B cell (primary cell): Measurements from ENCODE around the gene C17orf50. TPM values are rescaled to one million over a fixed set of nuclear protein-coding genes. Genes with fewer than 3 reads are reported as not detected.

Experiments
- ATAC-seq: fragments of 200-7000 bp; cut with Tn5 transposase; one replicate; pipeline ENCODE4 v1.10.0; 2021; ENCODE audit warnings: low read depth, mild to moderate bottlenecking, moderate number of reproducible peaks, moderate library complexity
- CTCF ChIA-PET: fragments of 350-600 bp; sonication (Branson Sonifier 250); formaldehyde crosslinking; loops from one replicate; lab custom pipeline; 2021; ENCODE audit warnings: antibody characterized with exemption, inconsistent platforms; lab: Charles Lee
- POLR2A ChIA-PET: fragments of 350-600 bp; sonication (Branson Sonifier 250); formaldehyde crosslinking; loops from one replicate; lab custom pipeline; 2021; ENCODE audit warnings: antibody characterized with exemption; lab: Charles Lee
- DNase-seq: peaks from one replicate; pipeline ENCODE4 v3.0.0; 2013
- H2AFZ ChIP-seq: 2 replicates; pipeline ENCODE4 v1.6.1; 2012; ENCODE audit warnings: mild to moderate bottlenecking, low read depth, low read length; ENCODE audit not compliant: insufficient read depth, poor library complexity, severe bottlenecking
- H3K27ac ChIP-seq, 2 donors: 1 replicate in 1 of 2; 2 replicates in 1 of 2; pipeline ENCODE4 v1.5.1; 2012 to 2013; ENCODE audit warnings: low read length in 2 of 2, mild to moderate bottlenecking in 2 of 2, moderate library complexity in 1 of 2
- H3K27me3 ChIP-seq, 4 experiments: fragments of 200-600 bp in 1 of 4; sonication (generic) in 1 of 4; replicated peaks in 1 of 4; 1 replicate in 2 of 4; 2 replicates in 2 of 4; pipeline versions ENCODE4 v1.6.1 to v1.7.0; 2013 to 2016; ENCODE audit warnings: low read length in 3 of 4, mild to moderate bottlenecking in 2 of 4, mixed read lengths in 1 of 4, moderate library complexity in 1 of 4; ENCODE audit not compliant: insufficient read depth in 4 of 4, control insufficient read depth in 3 of 4; ENCODE audit errors: control extremely low read depth in 1 of 4
- H3K36me3 ChIP-seq, 2 experiments: replicated peaks in 1 of 2; 1 replicate in 1 of 2; 2 replicates in 1 of 2; pipeline versions ENCODE4 v1.6.1 to v1.7.1; 2013; ENCODE audit warnings: low read length in 1 of 2; ENCODE audit not compliant: insufficient read depth in 2 of 2, control insufficient read depth in 1 of 2; ENCODE audit errors: control extremely low read depth in 1 of 2, extremely low read depth in 1 of 2
- H3K4me1 ChIP-seq, 2 donors: fragments of 200-600 bp in 1 of 2; sonication (generic) in 1 of 2; 1 replicate in 1 of 2; 2 replicates in 1 of 2; pipeline versions ENCODE4 v1.5.1 to v1.6.1; 2013 to 2017; ENCODE audit warnings: low read length in 2 of 2; ENCODE audit not compliant: control insufficient read depth in 2 of 2, insufficient read depth in 2 of 2
- H3K4me2 ChIP-seq: replicated peaks from 2 replicates; pipeline ENCODE3; 2012; ENCODE audit warnings: mild to moderate bottlenecking, low read depth, low read length; ENCODE audit not compliant: poor library complexity, severe bottlenecking
- H3K4me3 ChIP-seq, 5 experiments: fragments of 200-600 bp in 1 of 5; sonication (generic) in 1 of 5; 1 replicate in 3 of 5; 2 replicates in 2 of 5; pipeline versions ENCODE4 v1.5.1 to v1.7.0; 2011 to 2016; ENCODE audit warnings: low read length in 4 of 5, mild to moderate bottlenecking in 4 of 5, low read depth in 2 of 5, control low read depth in 1 of 5, moderate library complexity in 1 of 5; ENCODE audit not compliant: insufficient read depth in 1 of 5; ENCODE audit errors: control extremely low read depth in 1 of 5, extremely low read depth in 1 of 5
- H3K79me2 ChIP-seq: fragments of 200-600 bp; sonication (generic); one replicate; pipeline ENCODE4 v1.6.0; 2016; ENCODE audit warnings: low read length; ENCODE audit not compliant: control insufficient read depth, insufficient read depth
- H3K9ac ChIP-seq: fragments of 200-600 bp; sonication (generic); 2 replicates; pipeline ENCODE4 v1.6.1; 2017; ENCODE audit warnings: mild to moderate bottlenecking, low read length, moderate library complexity
- H3K9me3 ChIP-seq, 3 donors: one replicate each; pipeline versions ENCODE4 v1.6.1 to v1.7.1; 2013; ENCODE audit warnings: low read length in 2 of 3; ENCODE audit not compliant: control insufficient read depth in 2 of 3, insufficient read depth in 1 of 3; ENCODE audit errors: control extremely low read depth in 1 of 3
- H4K20me1 ChIP-seq: 2 replicates; pipeline ENCODE4 v1.6.0; 2012; ENCODE audit warnings: mild to moderate bottlenecking, low read length; ENCODE audit not compliant: insufficient read depth, control insufficient read depth, poor library complexity, severe bottlenecking
- H3K27ac Mint-ChIP-seq: one replicate; pipeline ENCODE4 v1.8.0; 2021; ENCODE audit warnings: mixed read lengths
- H3K27me3 Mint-ChIP-seq: one replicate; pipeline ENCODE4 v1.8.0; 2021; ENCODE audit warnings: mixed read lengths
- H3K4me1 Mint-ChIP-seq: one replicate; pipeline ENCODE4 v1.8.0; 2021; ENCODE audit warnings: mixed read lengths
- H3K4me3 Mint-ChIP-seq: one replicate; pipeline ENCODE4 v1.8.0; 2021; ENCODE audit warnings: mixed read lengths
- H3K9me3 Mint-ChIP-seq: one replicate; pipeline ENCODE4 v1.8.0; 2022; ENCODE audit warnings: mixed read lengths; ENCODE audit not compliant: insufficient read depth
- CTCF ChIP-seq: fragments of 200-600 bp; IDR thresholded peaks from one replicate; pipeline ENCODE4 v1.8.0; 2022; ENCODE audit warnings: antibody characterized with exemption, mild to moderate bottlenecking
- EZH2 ChIP-seq: IDR thresholded peaks from 2 replicates; pipeline ENCODE4 v1.6.1; 2012; ENCODE audit warnings: borderline replicate concordance, low read depth, mild to moderate bottlenecking, moderate library complexity, low read length; ENCODE audit not compliant: insufficient read depth, poor library complexity, severe bottlenecking
- WGBS: methylation state at CpG from one replicate; pipeline ENCODE4 v1.1.5; 2013; ENCODE audit warnings: missing lambda C conversion rate; ENCODE audit not compliant: insufficient coverage; 5-methylcytosine and 5-hydroxymethylcytosine counted together
- intact Hi-C: fragments of 100-400 bp; cut with micrococcal nuclease; formaldehyde crosslinking; loops from one replicate; pipeline ENCODE4 v1.10.0; 2022
- polyA plus RNA-seq: library from polyadenylated mRNA; depleted of rRNA; stranded (reverse); fragments of >200 nt; gene quantifications from 2 replicates; pipeline ENCODE4 v1.2.3, GENCODE V29; 2012
- total RNA-seq, 2 donors: library from RNA; stranded (reverse); fragments of 120-200 nt in 1 of 2; gene quantifications; 1 replicate in 1 of 2; 2 replicates in 1 of 2; pipeline versions ENCODE4 v1.2.3 to v1.2.4, GENCODE V29; 2013 to 2022

C17orf50 gene
- total and polyA plus RNA-seq, 2 donors (not counting 1 experiment from before 2014, with no cell fraction given) = not detected

- ATAC-seq = no peak
- H3K27ac ChIP-seq = no peak overlapping the region
- CTCF ChIA-PET = interaction anchor here (1.1 to 1.4 kb wide), 2 partner anchors 10 to 12 kb away, joined by 3 to 9 read pairs; no protein-coding TSS in a partner anchor
Measured at GRCh38 chr17:35735036-35735805, 25.5 kb upstream of the C17orf50 start.

More at GRCh38 chr17:35735036-35735805, 25.5 kb upstream of the C17orf50 start:
- DNase-seq = no peak
- H3K4me3 Mint-ChIP-seq = no peak overlapping the region
- H3K27ac Mint-ChIP-seq = no peak overlapping the region
- 92% methylated on average over 29 of the region's 29 CpGs for whole genome bisulfite sequencing
- H3K9me3 Mint-ChIP-seq = no peaks in the 10 kb centered on the region
- Histone ChIP-seq H3K4me3 (no peak overlapping the region), H3K36me3 (no peaks in the 10 kb centered on the region), H4K20me1 (no peaks in the 10 kb centered on the region), H3K4me1 (peaks cover 9 to 11% of the 10 kb centered on the region in 2 donors), H3K79me2 (no peaks in the 10 kb centered on the region), H3K9ac (no peak overlapping the region), H2AFZ (no peak overlapping the region), H3K9me3 (no peaks in the 10 kb centered on the region), H3K4me2 (no peak overlapping the region), H3K27me3 (peaks cover 0 to 14% (median 0%) of the 10 kb centered on the region in 4 experiments)
- TF ChIP-seq EZH2 (no peak), CTCF (no peak)
- H3K4me1 Mint-ChIP-seq = peaks cover 12% of the 10 kb centered on the region
- POLR2A ChIA-PET = no interaction called here
- H3K27me3 Mint-ChIP-seq = peaks cover 19% of the 10 kb centered on the region
- intact Hi-C loops = no loop called here
